Activated naive CD4-positive, alpha-beta T cell treated with anti-CD3 and anti-CD28 coated beads, Interleukin-2, amount 50 U/mL, for 72 hours (primary cell): Measurements from ENCODE around the gene CGB7. TPM values are rescaled to one million over a fixed set of nuclear protein-coding genes. Genes with fewer than 3 reads are reported as not detected.

Experiments
- ATAC-seq, 2 donors: fragments of 150-1000 bp; cut with Tn5 transposase; 2 replicates each; pipeline ENCODE4 v1.10.0; 2021; ENCODE audit warnings: mild to moderate bottlenecking in 2 of 2, moderate library complexity in 2 of 2
- DNase-seq, 2 donors: peaks; one replicate each; pipeline ENCODE4 v3.0.0; 2021 to 2022; ENCODE audit warnings: low spot score in 2 of 2
- H3K27ac Mint-ChIP-seq, 2 donors: one replicate each; pipeline ENCODE4 v1.8.0; 2022; ENCODE audit warnings: mild to moderate bottlenecking in 2 of 2, mixed read lengths in 2 of 2
- H3K36me3 Mint-ChIP-seq, 2 donors: one replicate each; pipeline ENCODE4 v1.8.0; 2022; ENCODE audit warnings: mixed read lengths in 2 of 2
- H3K9me3 Mint-ChIP-seq, 2 donors: one replicate each; pipeline ENCODE4 v1.8.0; 2022; ENCODE audit warnings: mixed read lengths in 2 of 2
- total RNA-seq, 2 donors: library from RNA; stranded (reverse); gene quantifications; one replicate each; pipeline ENCODE4 v1.2.3, GENCODE V29; 2022

The CGB7 gene
- total RNA-seq, 2 donors from 2014 or later = not detected

- no peak overlapping the region for H3K27ac Mint-ChIP-seq
- H3K36me3 Mint-ChIP-seq = no peaks in the 10 kb centered on the region
- H3K9me3 Mint-ChIP-seq = no peaks in the 10 kb centered on the region
- no peak for DNase-seq
- no peak for ATAC-seq
Observed at GRCh38 chr19:49011194-49011593, 46.4 kb downstream of the CGB7 start.

- no peaks in the 10 kb centered on the region for H3K36me3 Mint-ChIP-seq
- H3K27ac Mint-ChIP-seq = peak overlapping the region in 1 of 2 donors; percentile 25
- ATAC-seq = no peak
- H3K9me3 Mint-ChIP-seq = no peaks in the 10 kb centered on the region
- no peak for DNase-seq
Observed at GRCh38 chr19:49010453-49010852, 47.1 kb downstream of the CGB7 start.

DNA sequence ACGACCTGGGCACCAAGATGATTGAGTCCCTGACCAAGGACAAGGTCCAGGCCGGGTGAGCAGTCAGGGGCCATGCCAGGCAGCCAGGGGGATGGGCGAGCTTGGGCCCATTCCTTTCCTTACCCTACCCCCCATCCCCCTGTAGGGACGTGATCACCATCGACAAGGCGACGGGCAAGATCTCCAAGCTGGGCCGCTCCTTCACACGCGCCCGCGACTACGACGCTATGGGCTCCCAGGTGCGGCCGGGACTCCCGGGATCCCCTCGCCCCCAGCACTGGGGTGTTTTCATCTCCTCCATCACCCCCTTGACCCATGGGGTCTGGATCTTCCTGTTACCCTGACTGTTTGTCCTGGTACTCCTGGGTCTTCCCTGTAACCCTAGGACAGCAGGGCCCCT lies 47.7 kb downstream of the CGB7 start:
- Mint-ChIP-seq H3K36me3 (no peaks in the 10 kb centered on the region), H3K9me3 (no peaks in the 10 kb centered on the region)
- DNase-seq = no peak

GRCh38 chr19:49006905-49007304 lies 50.6 kb downstream of the CGB7 start:
- Mint-ChIP-seq H3K36me3 (no peaks in the 10 kb centered on the region), H3K9me3 (no peaks in the 10 kb centered on the region), H3K27ac (no peak overlapping the region)
- DNase-seq (no peak), ATAC-seq (no peak)

More for the DNA sequence above, 47.7 kb downstream of the CGB7 start:
- no peak overlapping the region for H3K27ac Mint-ChIP-seq
- no peak for ATAC-seq

GRCh38 chr19:49004964-49005614 lies 52.5 kb downstream of the CGB7 start:
- no peak overlapping the region for H3K27ac Mint-ChIP-seq
- no peak for DNase-seq
- H3K36me3 Mint-ChIP-seq = no peaks in the 10 kb centered on the region
- no peaks in the 10 kb centered on the region for H3K9me3 Mint-ChIP-seq
- ATAC-seq = no peak

Other genes with a start within 250 kb of the CGB7 start
- 10 to 100 TPM; 33.9 to 72.1 TPM for gene BCAT2, start 246.7 kb downstream of the CGB7 start, total RNA-seq
- 1 to 10 TPM; 1.3 to 1.7 TPM for gene HSD17B14, start 221.3 kb downstream of the CGB7 start, total RNA-seq
- gene PLEKHA4, start 189.1 kb downstream of the CGB7 start, total RNA-seq = 10 to 100 TPM in 1 of 2 donors, 1 to 10 TPM in 1; 9.1 to 20.3 TPM
- gene PPP1R15A, start 185.3 kb downstream of the CGB7 start, total RNA-seq = 100 to 1,000 TPM in 1 of 2 donors, 10 to 100 TPM in 1; 93.1 to 133 TPM
- 1 to 10 TPM in 1 of 2 donors, under 1 TPM in 1; 0.52 to 1.1 TPM for gene TULP2, start 159.0 kb downstream of the CGB7 start, total RNA-seq
- 100 to 1,000 TPM; 191 to 254 TPM for gene NUCB1, start 157.4 kb downstream of the CGB7 start, total RNA-seq
- 1 to 10 TPM; 2.2 to 7.4 TPM for gene DHDH, start 124.0 kb downstream of the CGB7 start, total RNA-seq
- gene BAX, start 102.9 kb downstream of the CGB7 start, total RNA-seq = 100 to 1,000 TPM; 191 to 711 TPM
- 1,000 to 10,000 TPM; 1,148 to 2,898 TPM for gene FTL, start 92.4 kb downstream of the CGB7 start, total RNA-seq
- gene GYS1, start 64.4 kb downstream of the CGB7 start, total RNA-seq = 100 to 1,000 TPM in 1 of 2 donors, 10 to 100 TPM in 1; 44.8 to 104 TPM
- 100 to 1,000 TPM; 135 to 160 TPM for gene RUVBL2, start 63.9 kb downstream of the CGB7 start, total RNA-seq
- not detected for gene LHB, start 40.7 kb downstream of the CGB7 start, total RNA-seq
- not detected for gene CGB3, start 33.4 kb downstream of the CGB7 start, total RNA-seq
- gene CGB2, start 25.9 kb downstream of the CGB7 start, total RNA-seq = not detected
- not detected for gene CGB1, start 20.9 kb downstream of the CGB7 start, total RNA-seq
- not detected for gene CGB5, start 13.9 kb downstream of the CGB7 start, total RNA-seq
- not detected for gene CGB8, start 8.6 kb downstream of the CGB7 start, total RNA-seq
- gene NTF4, start 7.1 kb upstream of the CGB7 start, total RNA-seq = not detected
- not detected for gene KCNA7, start 14.9 kb upstream of the CGB7 start, total RNA-seq
- gene SNRNP70, start 27.7 kb upstream of the CGB7 start, total RNA-seq = 100 to 1,000 TPM; 127 to 233 TPM
- gene LIN7B, start 56.6 kb upstream of the CGB7 start, total RNA-seq = 10 to 100 TPM in 1 of 2 donors, 1 to 10 TPM in 1; 1.9 to 12.4 TPM
- 1 to 10 TPM; 1.1 TPM for gene C19orf73, start 61.4 kb upstream of the CGB7 start, total RNA-seq
- gene PPFIA3, start 61.8 kb upstream of the CGB7 start, total RNA-seq = 10 to 100 TPM; 10.3 to 11.3 TPM
- not detected for gene HRC, start 97.6 kb upstream of the CGB7 start, total RNA-seq
- under 1 TPM; 0.23 to 0.58 TPM for gene TRPM4, start 100.0 kb upstream of the CGB7 start, total RNA-seq